NCI-H2196 treated with DMSO at 0.1 percent for 48 hours (cell line): ENCODE data around the gene ADAR.

Experiments used
- DNase-seq: peaks from one replicate; lab custom pipeline; 2025; ENCODE audit not compliant: unreplicated experiment; lab: John Stamatoyannopoulos, UW

Gene ADAR

DNA sequence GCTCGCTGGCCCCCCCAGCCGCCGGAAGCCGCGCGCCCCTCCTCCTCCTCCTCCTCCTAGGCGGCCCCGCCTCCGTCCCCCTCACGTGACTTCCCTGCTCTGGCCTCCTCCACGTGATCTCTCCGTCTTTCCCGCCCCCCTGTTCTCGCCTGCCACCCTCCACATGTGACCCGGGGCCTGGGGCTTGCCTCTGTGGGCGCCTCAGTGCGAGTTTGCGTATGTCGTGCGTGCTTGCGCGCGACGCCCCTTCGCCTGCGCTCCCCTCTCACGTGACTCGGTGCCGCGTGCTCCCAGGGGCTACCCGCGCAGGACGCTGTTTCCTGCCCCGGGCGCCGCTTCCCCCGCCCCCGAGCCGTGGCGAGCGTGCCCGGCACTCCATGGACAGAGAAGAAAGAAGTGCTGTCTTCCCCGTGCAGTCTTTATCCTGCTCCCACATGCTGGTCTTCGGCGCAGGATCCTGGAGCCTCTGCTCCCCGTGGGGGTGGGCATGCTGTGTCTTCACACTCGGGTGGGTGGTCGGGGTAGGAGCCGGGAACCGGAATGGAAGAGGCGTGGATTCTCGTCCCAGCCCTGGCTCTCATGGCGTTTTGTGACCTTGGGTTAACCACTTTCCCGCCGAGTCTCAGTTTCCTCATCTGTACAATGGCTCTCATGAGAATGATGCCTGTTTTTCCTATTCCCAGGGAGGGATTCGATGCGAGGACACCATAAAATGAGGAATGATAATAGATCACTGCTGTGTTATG lies 49.1 kb downstream of the ADAR start:
- DNase-seq: peak; percentile 99

DNA sequence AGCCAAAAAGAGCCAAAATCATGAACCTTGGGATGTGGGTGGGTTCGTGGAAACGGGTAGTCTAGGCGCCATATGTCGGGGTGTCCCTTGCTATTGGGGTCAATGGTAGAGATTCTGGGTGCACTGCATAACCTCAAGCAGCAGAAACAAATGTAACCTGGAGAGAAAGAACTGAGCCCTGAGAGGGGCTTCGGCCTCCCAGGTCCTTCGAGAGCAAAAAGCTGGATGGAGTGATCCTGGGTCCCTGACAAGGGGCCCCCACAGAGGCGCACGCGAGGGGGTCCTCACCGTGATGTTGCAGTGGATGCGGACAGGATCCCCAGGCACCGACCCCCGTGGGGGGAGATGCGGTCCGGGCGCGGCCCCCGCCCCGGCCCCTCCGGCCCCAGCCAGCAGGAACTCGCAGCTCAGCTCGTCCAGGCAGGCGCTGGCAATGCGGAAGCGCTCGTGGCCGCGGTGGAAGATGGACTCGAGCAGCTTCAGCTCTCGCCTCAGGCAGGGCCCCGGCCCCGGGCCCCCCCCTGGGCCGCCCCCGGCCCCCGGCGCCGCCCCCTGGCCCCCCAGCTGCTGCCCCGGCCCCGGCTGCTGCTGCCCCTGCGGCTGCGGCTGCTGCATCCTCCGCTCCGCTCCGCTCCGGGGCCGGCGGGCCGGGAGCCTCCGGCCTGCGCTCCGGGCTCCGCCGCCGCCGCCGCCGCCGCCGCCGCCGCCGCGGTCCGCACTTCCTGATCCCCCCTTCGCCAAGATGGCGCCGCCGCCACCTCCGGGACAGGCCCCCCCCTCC lies 49.9 kb downstream of the ADAR start, which contains the start of gene UBE2Q1:
TSS of gene UBE2Q1 (minus strand) at position 724 of the 781 bp plus-strand sequence. CDS start at position 615, 109 bp downstream.
- DNase-seq: no peak

DNA sequence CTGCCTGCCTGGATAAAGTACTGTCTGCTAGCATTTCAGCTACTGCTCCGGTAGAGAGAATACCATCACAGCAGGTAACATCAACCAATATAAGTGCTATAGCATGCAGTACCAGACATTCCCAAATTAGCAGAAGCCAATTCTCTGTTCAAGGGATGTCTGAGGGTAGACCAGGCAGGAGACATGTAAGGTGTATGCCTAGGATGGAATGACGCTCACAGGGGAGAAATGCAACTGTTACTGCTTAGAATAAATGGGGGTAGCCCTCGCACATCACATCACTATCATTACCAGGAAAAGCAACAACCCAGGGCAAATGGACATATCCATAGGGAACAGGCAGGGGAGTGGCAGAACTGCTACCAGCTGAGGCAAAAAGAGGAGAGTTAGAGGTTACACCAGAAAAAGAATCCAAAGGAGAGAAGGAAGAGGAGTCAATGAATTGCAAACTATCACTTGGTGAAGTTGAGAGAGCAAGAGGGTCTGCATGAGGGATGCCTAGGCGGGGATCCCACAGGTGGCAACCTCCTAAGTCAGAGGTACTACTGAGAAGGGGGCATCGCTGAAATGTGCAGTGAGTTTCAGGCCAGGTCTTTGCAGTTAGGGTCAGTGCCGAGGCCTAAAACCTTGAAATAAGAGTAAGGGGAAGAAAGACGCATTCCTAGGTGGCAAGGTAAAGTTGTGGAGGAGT lies 50.6 kb downstream of the ADAR start:
- no peak for DNase-seq

DNA sequence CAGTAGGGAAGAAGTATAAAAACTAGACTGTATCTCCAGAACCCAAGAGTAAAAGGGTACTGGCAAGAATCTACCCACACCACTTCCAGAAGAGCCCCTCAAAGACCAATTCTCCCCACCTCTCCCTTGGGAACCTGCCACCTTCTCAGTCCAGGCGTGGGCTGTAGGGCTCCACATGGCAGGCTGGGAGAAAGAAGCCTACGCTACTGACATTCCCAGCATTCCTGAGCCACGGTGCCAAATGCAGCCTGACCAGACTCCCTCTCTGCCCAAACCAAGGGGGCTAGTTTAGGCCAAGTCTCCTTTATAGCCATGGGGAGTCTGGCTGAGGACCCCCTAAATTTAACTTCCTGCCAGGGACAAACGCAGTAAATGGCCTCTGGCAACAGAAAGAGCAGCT lies 51.6 kb downstream of the ADAR start:
- DNase-seq: no peak

DNA sequence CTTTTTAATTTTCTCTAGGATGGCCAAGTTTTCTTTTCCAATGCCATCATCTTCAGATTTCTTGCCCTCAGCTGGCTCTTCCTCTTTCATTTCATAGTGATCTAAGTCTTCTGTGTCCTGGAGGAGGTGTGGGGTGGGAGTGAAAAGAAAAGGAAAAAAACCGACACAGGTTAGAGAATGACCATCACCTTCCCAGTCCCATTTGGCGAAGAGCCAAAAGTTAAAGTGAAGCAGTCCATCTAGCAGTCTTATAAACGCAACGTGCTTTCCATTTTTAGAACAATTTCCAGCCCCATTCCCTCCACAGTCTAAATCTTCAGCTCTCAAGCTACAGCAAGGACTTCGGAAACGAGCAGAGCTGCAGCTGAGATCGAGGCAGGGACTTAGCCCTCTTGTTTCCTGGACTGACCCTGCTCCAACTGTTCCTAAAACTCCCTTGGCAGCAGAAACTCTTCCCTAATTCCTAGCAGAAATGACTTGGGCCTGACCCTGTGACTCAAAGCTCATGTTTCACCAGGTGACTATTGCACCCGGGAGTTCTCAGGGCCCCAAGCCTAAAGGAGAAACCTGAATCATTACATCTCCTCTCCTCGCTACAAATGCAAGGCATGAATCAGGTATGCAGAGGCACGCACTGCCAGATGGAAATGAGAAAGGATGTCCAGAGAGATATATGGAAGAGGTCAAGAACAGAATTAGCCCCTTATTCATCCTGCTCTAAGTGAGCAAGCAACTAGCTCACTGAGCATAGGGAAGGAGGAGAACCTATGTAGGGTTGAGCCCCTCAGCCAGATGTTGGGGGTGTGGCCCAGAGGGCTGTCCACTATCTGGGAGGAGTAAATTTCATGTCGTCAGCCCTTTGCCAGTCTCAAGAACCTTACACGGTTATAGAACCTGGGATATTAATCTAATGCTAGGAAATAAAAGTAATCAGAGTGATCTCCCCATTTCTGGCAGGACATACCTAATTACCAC lies 54.6 kb downstream of the ADAR start:
- DNase-seq: no peak

DNA sequence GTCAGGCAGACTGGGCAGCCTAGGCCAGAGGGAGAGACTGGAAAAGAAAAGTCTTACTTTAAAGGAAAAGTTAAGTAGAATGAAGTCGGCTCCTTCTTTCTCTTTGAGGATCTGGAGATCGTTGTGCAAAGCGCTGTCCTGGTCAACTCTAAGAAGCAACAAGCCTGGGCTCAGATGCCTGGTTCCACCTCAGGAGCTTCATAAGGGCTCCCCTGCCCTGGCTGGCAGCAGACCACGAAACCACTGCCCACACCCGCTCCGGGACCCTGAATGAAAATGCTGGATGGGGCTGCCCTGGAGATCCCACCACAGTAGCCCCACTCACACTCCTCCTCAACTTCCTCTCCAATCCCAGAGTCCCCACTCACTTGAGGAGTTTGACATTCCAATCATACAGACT lies 56.0 kb downstream of the ADAR start:
- DNase-seq: no peak

DNA sequence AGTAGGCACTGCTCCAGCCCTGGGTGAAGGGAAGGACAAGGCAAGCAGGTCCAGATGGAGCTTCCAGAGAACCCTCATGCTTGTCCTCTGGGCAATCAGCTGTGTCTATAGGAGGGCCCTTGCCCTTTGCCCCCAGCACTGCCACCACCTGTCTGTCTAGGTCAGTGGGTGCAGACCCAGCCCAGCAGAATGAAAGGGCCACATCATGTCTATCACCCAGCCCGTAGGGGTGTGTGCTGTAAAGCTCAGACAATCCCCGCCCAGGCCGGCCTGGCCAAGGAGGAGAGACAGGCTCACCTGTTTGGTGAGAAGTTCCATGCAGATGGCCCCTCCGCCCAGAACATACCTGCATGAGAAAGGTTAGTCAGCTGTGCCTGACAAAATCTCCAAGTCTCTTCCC lies 56.5 kb downstream of the ADAR start:
- no peak for DNase-seq

DNA sequence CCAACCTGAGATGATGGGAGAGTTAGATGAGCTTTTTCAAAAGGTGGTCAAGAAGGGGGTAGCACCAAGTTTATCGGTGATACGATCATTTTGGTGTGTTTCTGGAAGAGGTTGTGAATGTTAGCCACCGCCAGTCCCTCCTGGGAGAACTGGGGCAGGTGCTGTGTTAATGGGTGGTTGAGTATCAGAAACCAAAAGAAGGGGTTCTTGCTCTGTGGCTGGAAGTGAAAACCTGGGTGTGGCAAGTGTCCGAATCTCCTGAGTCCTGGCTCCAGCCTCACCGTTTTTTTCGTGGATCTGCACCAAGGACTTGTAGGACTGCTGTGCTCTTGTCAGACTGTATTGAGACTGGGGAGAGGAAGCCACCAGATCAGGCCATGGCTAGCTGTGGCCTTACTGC lies 57.3 kb downstream of the ADAR start:
- DNase-seq: no peak

DNA sequence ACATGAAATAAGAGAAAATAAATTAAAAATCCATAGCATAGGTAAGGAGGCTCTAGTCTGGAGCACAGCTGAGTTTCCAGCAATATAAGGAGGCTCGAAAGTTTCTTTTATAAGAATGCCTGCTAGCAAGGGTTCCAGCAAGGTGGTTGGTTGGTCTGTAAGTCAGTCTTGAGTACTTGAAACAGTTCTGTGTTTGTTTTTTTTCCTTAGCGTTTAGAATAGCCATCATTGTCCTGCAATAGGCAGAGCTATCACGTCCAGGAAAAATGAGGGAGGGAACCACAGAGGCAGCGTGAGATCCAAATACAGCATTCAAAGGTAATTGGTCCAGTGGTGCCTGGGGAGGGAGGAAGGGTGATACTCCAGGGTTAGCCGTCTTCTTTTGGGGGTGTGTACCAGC lies 57.9 kb downstream of the ADAR start:
- DNase-seq: no peak

DNA sequence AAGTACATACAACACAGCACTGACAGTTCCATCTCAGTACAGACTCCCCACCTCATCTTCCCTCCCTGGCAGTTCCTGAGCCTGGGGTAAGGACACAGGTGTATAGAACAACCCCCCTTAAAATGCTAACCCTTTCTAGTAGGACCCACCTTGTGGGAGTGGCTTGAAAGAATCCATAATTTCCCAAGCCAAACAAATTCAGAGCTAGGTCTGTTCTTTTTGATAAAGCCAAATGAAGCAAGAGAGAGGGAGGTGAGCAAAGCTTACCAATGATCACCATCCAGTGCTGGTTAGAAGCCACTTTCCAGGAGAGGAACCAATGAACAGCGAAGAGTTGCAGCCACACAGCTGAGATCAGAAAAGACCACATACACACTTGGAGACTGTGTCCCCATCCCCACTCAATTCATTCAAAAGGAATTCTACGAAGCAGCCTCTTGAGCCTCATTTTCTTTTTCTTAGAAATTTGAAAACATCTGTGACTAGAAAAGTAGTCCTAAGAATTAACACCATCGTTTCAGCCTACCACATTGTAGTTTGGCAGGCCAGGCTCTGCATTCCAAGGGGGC lies 58.7 kb downstream of the ADAR start:
- no peak for DNase-seq

DNA sequence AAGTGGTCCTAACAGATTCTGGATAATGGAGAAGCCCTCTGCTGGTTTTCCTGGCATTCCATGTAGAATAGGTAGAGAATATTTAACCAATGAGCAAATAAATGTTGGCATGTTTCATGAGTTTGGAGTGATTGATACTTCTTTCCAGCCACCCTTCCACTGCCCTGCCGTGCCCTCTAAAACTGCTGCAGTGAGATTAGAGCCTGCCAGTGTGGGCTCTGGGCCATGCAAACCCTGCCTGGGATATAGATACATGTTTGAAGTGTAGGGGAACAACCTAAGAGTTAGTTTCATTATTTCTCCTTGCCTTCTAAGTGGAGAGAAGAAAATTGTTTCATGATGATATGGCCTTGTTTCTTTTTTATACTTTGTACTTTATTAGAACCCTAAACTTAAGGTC lies 60.0 kb downstream of the ADAR start:
- DNase-seq: no peak

DNA sequence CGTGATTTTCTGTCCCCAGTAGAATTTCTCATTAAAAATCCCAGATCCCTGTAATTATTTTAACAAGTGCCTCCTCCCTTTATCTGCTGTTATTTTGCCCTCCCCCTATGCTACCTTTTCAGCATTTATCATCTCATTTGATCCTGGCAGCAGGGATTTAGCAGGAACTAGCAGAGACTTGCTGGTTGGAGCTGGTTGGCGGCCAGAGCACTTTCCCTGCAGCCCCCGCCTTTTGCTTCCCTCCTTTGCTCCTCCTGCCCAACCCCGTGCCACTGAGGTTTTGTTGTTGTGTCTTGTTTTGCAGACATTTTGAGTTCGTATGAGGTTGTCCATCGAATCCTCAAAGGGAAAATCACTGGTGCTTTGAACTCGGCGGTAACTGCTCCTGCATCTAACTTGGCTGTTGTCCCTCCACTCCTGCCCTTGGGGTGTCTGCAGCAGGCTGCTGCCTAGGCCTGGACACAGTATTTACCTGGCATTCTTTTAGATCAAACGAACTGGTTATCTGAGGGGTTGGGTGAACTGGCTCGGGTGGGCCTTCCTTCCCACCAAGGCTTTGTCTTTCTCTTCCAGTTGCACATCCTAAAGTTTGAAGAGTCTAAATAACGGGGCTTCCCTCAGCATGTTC lies 60.8 kb downstream of the ADAR start:
- DNase-seq: no peak

DNA sequence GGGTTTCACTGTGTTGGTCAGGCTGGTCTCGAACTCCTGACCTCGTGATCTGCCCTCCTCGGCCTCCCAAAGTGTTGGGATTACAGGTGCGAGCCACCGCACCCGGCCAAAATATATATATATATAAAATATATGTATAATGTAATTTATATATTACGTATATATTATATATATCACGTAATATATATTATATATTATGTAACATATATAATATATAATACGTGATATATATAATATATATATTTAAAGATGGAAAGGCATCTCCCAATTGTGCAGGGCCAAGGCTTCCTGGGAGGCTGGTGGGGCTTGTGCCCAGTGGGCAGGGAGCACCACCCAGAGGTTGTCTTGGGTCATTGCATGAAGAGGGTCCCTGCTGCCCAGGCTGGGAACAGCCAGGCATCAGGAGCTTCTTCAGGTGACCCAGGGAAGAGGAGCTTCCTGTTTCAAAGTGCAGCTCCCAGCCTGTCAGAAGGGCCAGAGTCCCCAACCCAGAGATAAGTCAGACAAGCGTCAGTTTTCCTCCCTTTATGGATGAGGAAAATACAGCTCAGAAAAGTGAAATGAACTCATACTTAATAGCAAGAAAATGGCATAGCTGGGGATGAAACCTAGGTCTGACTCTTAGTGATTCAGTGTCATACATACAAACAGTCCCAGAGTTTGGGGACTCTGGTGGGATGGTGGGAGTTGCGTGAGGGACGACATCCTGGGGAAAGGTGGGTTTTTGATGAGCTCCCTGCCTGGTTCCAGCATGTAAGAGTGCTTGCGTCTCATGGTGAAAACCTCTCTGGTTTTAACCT lies 61.5 kb downstream of the ADAR start:
- DNase-seq: peak; percentile 58

DNA sequence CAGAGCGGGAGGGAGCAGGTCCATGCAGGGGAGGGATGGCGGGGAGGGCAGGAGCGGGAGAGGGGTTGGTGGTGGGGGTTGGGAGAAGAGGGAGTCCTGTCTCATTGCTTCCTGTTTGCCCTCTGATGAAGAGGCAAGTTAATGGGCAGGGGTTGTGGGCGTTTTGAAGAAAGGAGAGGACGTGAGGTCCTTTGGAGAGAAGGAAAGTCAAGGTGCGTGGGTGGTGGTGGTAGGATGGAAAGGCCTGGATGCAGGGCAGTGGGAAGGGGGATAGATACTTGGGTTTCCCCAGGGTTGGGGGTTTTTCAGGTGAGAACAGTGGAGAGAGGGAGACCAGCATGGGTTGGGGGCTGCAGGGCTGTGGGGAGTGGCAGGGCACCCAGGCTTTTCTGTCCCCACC lies 66.8 kb downstream of the ADAR start:
- DNase-seq: no peak

DNA sequence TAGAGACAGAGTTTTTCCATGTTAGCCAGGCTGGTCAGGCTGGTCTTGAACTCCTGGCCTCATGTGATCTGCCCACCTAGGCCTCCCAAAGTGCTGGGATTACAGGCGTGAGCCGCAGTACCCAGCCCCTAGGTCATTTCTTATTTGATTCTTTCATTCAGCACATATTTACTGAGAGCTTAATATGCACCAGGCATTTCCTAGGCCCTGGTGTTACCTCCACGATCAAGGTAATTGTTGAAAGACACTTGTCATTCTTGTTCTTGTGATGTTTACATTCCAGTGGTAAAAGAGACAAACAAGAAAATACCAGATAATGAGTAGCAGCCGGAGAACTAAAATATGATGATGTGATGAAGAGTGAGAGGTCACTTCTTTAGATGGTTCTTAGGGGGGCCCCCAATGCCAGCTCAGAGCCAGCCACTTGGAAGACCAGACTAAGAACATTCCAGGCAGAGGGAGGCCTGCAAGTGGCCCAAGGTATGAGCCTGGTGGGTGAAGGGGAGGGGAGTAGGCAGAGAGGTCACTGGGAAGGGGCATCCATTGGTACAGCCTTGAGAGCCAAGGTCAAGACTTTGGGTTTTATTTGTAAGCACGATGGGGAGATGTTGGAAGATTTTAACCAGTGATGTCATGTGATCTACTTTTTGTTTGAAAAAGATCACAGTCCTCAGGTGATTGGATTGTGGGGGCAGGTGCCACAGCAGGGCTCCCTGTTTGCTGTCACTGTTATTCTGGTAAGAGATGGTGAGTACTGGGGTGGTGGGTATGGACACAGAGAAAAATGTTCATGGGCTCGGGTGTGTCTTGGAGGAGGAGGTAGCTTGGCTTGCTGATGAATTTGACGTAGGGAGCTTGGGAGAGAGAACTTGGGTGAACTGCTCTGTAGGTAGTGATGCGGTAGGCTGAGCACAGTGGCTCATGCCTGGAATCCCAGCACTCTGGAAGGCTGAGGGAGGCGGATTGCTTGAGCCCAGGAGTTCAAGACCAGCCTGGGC lies 68.2 kb downstream of the ADAR start:
- no peak for DNase-seq

DNA sequence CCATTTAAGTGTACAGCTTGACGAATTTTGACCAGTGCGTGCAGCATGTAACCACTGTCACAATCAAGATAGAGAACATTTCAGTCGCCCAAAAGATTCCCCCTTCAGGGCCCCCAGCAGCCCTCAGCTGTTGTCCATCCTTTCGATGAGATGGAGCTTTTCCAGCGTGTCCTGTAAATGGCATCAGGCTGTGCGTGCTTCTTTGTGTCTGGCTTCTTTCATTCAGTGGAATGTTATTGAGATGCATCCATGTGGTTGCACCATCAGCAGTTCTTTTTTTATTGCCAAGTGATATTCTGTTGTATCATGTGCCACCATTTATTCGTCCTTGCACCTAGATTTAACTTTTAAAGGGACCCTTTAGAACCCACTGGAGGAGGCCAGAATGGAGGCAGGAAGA lies 71.4 kb downstream of the ADAR start:
- DNase-seq: no peak

DNA sequence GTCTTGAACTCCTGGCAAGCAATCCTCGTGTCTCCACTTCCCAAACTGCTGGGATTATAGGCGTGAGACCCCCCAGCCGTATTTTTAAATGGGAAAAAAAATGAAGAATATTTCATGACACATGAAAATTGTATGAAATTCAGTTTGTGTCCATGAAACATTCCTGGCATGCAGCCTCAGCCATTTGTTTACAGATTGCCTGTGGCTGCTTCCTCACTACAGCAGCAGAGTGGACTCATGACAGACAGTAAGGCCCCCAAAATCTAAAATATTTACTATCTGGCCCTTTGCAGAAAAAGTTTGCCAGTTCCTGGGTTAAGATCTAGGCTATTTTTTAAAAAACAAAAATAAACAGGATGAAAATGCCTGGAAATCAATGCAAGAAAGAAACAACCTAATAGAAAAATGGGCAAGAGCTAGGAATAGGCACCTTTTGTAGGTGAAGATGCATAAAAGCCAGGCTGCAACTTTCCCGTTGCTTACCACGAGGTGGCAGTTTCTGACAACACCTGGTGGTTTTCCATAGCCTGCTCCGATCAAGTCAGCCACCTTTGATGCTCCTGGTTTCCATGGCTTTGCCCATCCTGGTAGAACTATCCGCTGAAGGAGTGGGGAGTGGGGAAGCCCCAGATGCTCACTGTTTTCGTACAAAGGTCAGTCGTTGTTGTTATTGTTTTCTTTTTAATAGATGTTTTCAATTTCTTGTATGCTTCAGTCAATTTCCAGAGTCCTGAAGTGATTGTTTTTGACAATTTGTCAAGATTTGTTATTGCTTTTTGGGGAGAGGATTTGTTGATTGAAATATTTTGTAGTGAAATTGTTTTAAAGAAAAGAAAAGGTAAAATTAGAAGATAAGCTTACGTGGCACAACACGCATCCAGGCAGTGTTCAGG lies 73.8 kb downstream of the ADAR start:
- no peak for DNase-seq
